Sigmoid colon (tissue), 7 donors: ENCODE data around the gene IL1RAPL2. TPM values are rescaled to one million over a fixed set of nuclear protein-coding genes. Genes with fewer than 3 reads are reported as not detected.

Source experiments
- DNase-seq: peaks from one replicate; pipeline ENCODE4 v3.0.0-alpha.2; 2019
- H3K27ac ChIP-seq, 4 donors: fragments of 200-600 bp; sonication (generic); one replicate each; pipeline ENCODE4 v1.5.1; 2016 to 2019; ENCODE audit warnings: mild to moderate bottlenecking in 1 of 4
- H3K27me3 ChIP-seq, 3 donors: fragments of 200-600 bp; sonication (generic); one replicate each; pipeline ENCODE4 v1.5.1; 2019; ENCODE audit warnings: mild to moderate bottlenecking in 1 of 3
- H3K36me3 ChIP-seq, 4 donors: fragments of 200-600 bp; sonication (generic); one replicate each; pipeline ENCODE4 v1.5.1; 2016 to 2019
- H3K4me1 ChIP-seq, 4 donors: fragments of 200-600 bp; sonication (generic); one replicate each; pipeline ENCODE4 v1.5.1; 2017 to 2019
- H3K4me3 ChIP-seq, 4 donors: fragments of 200-600 bp; sonication (generic); one replicate each; pipeline ENCODE4 v1.5.1; 2017 to 2019; ENCODE audit warnings: mild to moderate bottlenecking in 2 of 4, moderate library complexity in 1 of 4
- H3K9me3 ChIP-seq, 4 donors: fragments of 200-600 bp in 3 of 4; sonication (generic) in 3 of 4; one replicate each; pipeline versions ENCODE4 v1.5.1 to v1.6.1; 2013 to 2019
- CTCF ChIP-seq, 4 experiments: fragments of 450-650 bp in 3 of 4; fragments of 200-600 bp in 1 of 4; IDR thresholded peaks; one replicate each; pipeline ENCODE4 v1.5.1; 2016 to 2019; ENCODE audit warnings: antibody characterized with exemption in 4 of 4, mild to moderate bottlenecking in 3 of 4, moderate library complexity in 2 of 4
- EP300 ChIP-seq, 4 donors: sonication (generic); formaldehyde crosslinking; IDR thresholded peaks; one replicate each; pipeline ENCODE4 v1.6.1; 2017; ENCODE audit warnings: antibody characterized with exemption in 4 of 4
- POLR2A ChIP-seq, 2 donors: fragments of 450-650 bp; IDR thresholded peaks; one replicate each; pipeline ENCODE4 v1.6.1; 2016; ENCODE audit warnings: antibody characterized with exemption in 2 of 2, mild to moderate bottlenecking in 2 of 2, moderate library complexity in 2 of 2
- POLR2AphosphoS5 ChIP-seq, 4 donors: sonication (generic); formaldehyde crosslinking; IDR thresholded peaks; one replicate each; pipeline ENCODE4 v1.6.1; 2017; ENCODE audit warnings: antibody characterized with exemption in 4 of 4
- WGBS, 2 donors: extraction: QIAGEN DNeasy Blood & Tissue Kit; methylation state at CpG; one replicate each; pipeline ENCODE4 v1.1.7; 2013; 5-methylcytosine and 5-hydroxymethylcytosine counted together
- intact Hi-C: fragments of 100-400 bp; cut with DNase I; formaldehyde crosslinking; loops from one replicate; pipeline ENCODE4 v1.15.1; 2023
- polyA plus RNA-seq, 3 donors: library from polyadenylated mRNA; stranded (reverse); fragments of 200-250 nt; gene quantifications; one replicate each; pipeline ENCODE4 v1.2.3, GENCODE V29; 2013
- total RNA-seq, 4 donors: library from RNA; depleted of rRNA; stranded (reverse); fragments of >200 nt; gene quantifications; one replicate each; pipeline ENCODE4 v1.1.0, GENCODE V29; 2016
- donor health status: healthy with polysubstance abuse.
- donor health status: Bipolar disorder and iron deficiency.
- donor health status: healthy.

IL1RAPL2 gene
- total and polyA plus RNA-seq, 7 donors = 0.01 to 1.1 (median 0.79) TPM; not detected in 3

DNA sequence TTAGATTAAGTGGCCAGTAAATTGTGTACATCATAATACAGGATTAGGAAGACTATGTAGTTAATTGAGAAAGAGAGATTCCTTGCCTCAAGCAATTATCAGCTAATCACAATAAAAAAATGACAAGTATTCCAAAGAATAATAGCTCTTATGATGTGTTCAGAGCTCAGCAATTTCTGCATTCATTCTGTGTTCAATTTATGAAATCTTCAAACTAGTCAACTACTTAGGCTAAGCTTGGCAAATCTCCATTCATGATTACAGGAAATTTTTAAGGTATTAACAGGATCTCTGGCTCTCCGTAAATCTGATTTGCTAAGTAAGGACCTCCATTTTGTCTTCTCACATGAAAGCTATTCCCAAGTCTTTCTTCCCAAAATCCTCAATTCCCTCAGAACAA, 911.4 kb downstream of the IL1RAPL2 start:
- no peaks in the 10 kb centered on the region for H3K9me3 ChIP-seq
- intact Hi-C loops = no loop called here
- H3K4me3 ChIP-seq = no peak overlapping the region
- H3K4me1 ChIP-seq = no peaks in the 10 kb centered on the region
- no peaks in the 10 kb centered on the region for H3K36me3 ChIP-seq
- no peaks in the 10 kb centered on the region for H3K27me3 ChIP-seq
- H3K27ac ChIP-seq = no peak overlapping the region
- 83 to 96% methylated on average over 1 of the region's 1 CpG for WGBS, 2 donors
- no peak for TF ChIP-seq CTCF (IDR thresholded peaks at IDR 0.05)
- DNase-seq = no peak

DNA sequence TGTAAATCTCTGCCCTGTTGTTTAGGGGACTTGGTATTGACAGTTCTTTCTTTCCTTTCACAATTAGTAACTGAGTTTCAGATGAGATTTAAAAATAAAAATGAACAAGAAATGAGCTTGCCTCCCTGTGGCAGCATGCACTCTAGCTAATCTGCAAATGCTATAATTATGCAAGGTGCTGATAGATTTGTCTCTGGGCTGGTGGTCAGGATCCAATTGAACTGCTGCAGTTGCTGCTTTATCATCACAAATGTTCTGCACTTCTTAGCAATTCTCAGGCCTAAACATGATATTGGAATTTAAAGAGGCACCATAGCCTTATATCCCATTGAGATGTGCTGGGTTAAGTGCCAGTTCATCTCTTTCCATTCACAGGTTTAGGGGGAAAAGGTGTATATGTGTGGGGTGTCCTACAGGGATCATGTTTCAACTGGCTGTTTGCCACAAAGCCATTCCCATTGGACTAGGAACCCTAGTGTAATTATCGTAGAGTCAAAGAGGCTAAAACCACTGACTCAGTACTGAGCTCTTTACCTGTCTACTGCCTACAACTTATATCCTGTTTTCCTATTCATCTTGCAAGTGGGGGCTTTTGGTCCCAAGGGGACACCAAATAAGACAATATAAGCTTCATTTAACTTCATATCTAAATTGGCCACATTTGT, 914.8 kb downstream of the IL1RAPL2 start:
- no peak for TF ChIP-seq POLR2AphosphoS5 (IDR thresholded peaks at IDR 0.05)
- no peak for TF ChIP-seq EP300 (IDR thresholded peaks at IDR 0.05)
- no peak for TF ChIP-seq POLR2A (IDR thresholded peaks at IDR 0.05)
- no peak for TF ChIP-seq CTCF (IDR thresholded peaks at IDR 0.05)
- Histone ChIP-seq H3K27ac (no peak overlapping the region), H3K9me3 (no peaks in the 10 kb centered on the region), H3K4me3 (no peak overlapping the region), H3K4me1 (no peaks in the 10 kb centered on the region), H3K36me3 (no peaks in the 10 kb centered on the region), H3K27me3 (no peaks in the 10 kb centered on the region)
- DNase-seq = no peak
- 91 to 94% methylated on average over 1 of the region's 1 CpG for WGBS, 2 donors
- intact Hi-C loops = no loop called here

- intact Hi-C loops = no loop called here
Observed at GRCh38 chrX:105483011-105483410, 917.0 kb downstream of the IL1RAPL2 start.

GRCh38 chrX:105488716-105489115, 922.7 kb downstream of the IL1RAPL2 start:
- intact Hi-C loops = no loop called here
- Histone ChIP-seq H3K36me3 (no peaks in the 10 kb centered on the region), H3K27ac (no peak overlapping the region), H3K9me3 (no peaks in the 10 kb centered on the region), H3K4me3 (no peak overlapping the region), H3K27me3 (no peaks in the 10 kb centered on the region), H3K4me1 (no peaks in the 10 kb centered on the region)
- no peak for TF ChIP-seq POLR2A (IDR thresholded peaks at IDR 0.05)
- DNase-seq = no peak
- WGBS, 2 donors = 37 to 52% methylated on average over 1 of the region's 1 CpG

More at GRCh38 chrX:105483011-105483410, 917.0 kb downstream of the IL1RAPL2 start:
- no peak for DNase-seq
- no peak overlapping the region for H3K27ac ChIP-seq
- H3K4me3 ChIP-seq = no peak overlapping the region
- H3K27me3 ChIP-seq = no peaks in the 10 kb centered on the region
- TF ChIP-seq CTCF (IDR thresholded peaks at IDR 0.05) = no peak
- no peak for TF ChIP-seq EP300 (IDR thresholded peaks at IDR 0.05)
- TF ChIP-seq POLR2A (IDR thresholded peaks at IDR 0.05) = no peak
- no peak for TF ChIP-seq POLR2AphosphoS5 (IDR thresholded peaks at IDR 0.05)
- H3K36me3 ChIP-seq = no peaks in the 10 kb centered on the region
- no peaks in the 10 kb centered on the region for H3K9me3 ChIP-seq
- no peaks in the 10 kb centered on the region for H3K4me1 ChIP-seq

- intact Hi-C loops = no loop called here
- Histone ChIP-seq H3K4me1 (no peaks in the 10 kb centered on the region), H3K9me3 (no peaks in the 10 kb centered on the region), H3K36me3 (no peaks in the 10 kb centered on the region), H3K27ac (no peak overlapping the region), H3K27me3 (no peaks in the 10 kb centered on the region), H3K4me3 (no peak overlapping the region)
- no peak for DNase-seq
- no peak for TF ChIP-seq CTCF (IDR thresholded peaks at IDR 0.05)
- no peak for TF ChIP-seq POLR2A (IDR thresholded peaks at IDR 0.05)
- TF ChIP-seq EP300 (IDR thresholded peaks at IDR 0.05) = no peak
- no peak for TF ChIP-seq POLR2AphosphoS5 (IDR thresholded peaks at IDR 0.05)
Observed at GRCh38 chrX:105495376-105495775, 929.4 kb downstream of the IL1RAPL2 start.
